Islet precursor cell (in vitro differentiated cells): ENCODE results near the gene DCUN1D3.

Experiments used
- DNase-seq: peaks from one replicate; pipeline ENCODE4 v3.0.0-alpha.2; 2018

Gene DCUN1D3

GRCh38 chr16:20918486-20919239 is 18.5 kb upstream of the DCUN1D3 start:
- DNase-seq: no peak

GRCh38 chr16:20916942-20917341 is 16.8 kb upstream of the DCUN1D3 start:
- DNase-seq: no peak

DNA sequence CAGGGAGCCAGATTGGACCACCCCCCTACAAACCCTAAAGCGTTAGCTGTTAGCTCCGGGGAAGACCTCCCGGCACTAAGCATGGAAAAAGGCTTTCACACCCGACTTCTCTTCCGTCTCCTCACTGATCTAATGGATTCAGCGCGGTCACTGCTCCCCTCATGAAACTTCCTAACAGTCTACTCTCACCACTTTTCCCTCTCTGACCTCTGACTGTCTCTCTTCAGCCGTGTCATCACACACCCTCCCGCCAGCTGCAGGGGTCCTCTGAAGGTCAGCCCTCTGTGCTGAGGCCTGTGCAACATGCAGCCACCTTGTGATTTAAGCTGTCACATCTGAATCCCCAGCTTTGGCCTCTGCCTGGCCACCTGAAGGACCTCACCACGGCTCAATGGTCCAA is 16.1 kb upstream of the DCUN1D3 start:
- DNase-seq: no peak

DNA sequence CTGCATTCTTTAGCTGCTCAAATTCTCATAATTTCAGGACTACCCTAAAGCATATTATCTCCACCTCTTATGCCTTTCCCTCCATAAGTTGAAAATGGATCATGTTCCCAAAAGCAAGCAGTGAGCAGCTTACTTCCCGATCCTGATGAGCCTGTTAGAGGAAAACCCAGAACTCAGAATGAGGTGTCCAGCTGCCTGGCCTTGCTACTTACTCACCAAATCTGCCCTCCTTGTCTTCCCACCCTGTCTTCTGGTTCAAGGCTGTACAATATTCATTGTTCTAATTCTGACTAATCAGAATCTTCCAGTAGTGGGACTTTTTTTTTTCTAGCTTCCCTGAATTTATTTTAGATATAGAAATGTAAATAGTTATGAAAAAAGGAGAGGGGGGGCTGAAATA is 11.2 kb upstream of the DCUN1D3 start:
- no peak for DNase-seq

DNA sequence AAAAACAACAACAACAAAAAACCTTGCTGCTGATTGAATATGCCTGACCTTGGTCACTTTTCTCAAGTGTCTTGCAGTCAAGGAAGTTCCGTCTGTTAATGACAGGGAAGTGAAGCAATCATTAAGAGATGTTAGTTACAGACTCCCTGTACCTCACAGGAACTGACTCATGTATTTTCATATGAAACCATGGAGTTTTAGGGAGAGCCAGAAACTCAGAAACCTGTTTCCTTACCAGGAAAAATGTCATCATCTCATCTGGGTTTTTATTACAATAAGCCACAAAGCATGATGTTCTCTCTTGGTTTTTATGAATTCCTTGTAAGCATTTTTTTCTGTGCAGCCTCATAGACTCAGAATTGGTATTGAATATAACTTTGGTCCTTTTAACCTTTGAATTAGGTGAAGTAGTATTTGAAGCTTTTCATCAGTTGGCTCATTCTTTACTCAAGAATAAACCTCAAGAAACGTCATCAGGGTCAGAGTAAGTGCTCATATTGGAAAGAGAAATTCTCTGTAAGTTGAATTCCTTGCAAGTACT is 10.7 kb upstream of the DCUN1D3 start:
- DNase-seq: no peak

DNA sequence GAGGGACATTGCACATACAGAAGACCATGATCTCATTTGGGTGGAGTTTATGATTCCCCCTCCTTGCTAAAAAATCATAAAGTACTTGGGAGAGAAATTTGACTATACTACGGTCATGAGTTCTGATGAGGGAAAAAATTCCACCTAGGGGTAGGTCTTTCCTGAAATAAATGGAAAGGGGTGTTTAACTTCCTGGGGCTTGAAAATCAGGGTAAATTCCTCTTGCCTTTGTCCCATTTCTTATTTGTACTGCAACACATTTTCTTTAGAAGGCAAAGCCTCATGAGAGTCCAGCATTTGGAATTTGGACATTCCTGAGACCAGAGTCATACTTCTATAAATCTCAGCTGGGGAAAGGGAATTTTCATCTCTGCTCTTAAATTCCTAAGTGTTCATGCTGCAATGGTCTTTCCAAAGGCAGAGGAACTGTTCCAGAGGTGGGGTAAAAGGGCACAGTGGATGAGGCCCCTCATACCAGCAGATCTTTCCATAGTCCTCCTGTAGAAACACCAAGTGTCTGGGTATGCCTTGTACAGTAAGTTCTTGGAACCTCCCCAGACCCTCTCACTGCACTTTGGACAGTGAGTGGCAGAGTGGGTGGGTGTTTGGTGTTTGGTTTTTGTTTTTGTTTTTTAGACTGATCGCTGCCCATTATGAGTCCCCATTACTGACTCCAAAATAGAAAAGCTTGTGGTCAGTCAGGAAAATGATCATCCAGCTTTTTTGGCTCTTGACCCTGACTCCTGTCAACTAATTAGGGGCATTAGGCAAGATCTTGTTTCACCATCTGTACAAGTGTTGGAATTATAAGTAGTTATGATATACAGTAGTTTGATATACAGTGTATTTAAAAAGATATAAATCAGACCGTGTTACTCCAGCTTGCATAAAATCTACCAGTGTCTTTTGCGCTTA is 6.4 kb upstream of the DCUN1D3 start:
- no peak for DNase-seq

DNA sequence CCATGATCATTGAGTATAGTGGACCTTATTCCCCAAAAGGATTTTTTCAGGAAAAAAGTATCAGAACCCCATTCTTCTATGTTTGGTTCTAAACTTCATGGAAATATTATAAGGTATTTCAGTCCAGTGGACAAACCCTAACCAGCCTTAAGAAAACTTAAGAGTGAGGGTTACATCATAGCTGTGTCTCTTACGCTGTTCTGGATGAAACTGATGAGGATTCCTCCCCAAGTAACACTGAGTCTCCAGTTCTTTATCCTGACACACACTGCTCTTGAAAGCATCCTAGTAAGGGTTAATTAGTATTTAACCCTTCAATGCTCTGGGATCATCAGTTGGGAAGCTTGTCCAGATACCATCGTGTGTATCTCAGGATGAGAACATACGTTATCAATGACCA is 5.4 kb upstream of the DCUN1D3 start:
- no peak for DNase-seq

GRCh38 chr16:20904507-20905081 is 4.4 kb upstream of the DCUN1D3 start:
- DNase-seq: no peak

DNA sequence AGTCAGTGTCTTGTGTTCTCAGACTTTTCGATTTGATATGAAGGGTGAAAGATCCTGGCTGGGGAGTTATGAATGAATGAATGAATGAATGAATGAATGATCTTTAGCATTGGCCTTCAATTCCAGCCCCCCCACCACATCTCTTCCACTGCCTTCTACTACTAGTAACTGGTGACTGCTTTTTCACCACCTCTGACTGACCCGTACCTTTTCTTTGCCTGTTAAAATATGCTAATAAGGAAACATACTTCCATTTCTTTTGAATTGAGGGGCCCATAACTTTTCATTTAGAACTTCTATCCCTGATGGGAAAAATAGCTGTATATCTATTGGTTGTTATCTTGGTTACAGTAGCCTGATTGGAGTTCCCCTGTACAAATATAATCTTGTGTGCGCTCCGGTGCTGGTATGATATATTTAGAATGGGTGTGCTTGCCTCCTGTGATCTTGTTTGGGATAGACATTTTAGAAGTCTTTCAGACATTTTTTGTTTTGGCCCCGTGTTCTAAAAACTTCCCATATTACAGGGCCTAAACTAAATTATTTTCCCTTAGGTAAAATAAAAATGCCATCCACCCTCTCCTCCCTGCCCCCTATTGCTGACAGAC is 3.8 kb upstream of the DCUN1D3 start:
- no peak for DNase-seq

DNA sequence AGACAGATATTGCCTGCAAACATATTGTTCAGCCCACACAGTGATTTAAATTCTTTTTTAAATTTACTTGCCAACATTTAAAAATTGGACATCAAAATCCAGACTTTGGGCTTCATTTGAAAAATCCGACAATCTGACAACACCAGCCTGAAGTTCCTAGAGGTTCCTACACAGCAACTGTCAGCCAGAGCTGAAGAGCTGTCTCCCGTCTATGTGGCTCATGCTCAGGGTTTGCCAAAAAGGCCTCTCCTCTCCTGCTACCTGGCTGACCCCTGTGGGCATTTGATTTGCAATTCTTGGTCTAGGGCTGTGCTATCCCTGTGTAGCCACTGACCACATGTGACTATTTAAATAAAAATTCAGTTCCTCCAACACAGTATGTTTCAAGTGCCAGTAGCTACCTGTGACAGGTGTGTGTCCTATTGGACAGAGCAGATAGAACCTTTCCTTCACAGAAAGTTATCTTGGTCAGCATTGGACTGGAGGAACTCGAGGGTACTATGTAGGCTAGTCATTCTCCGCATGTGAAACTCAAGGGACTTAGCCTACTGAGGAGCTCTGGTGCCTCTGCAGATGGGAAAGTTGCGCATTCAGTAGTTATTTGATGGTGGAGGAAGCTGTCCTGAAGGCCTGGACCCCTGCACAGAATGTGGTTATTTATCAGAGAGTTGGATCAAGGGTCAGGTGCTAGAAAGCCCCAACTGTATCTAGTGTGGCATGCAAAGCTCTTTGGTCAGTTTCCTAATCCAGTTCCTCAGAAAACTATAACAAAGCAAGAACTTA is 3.1 kb upstream of the DCUN1D3 start:
- DNase-seq: no peak

DNA sequence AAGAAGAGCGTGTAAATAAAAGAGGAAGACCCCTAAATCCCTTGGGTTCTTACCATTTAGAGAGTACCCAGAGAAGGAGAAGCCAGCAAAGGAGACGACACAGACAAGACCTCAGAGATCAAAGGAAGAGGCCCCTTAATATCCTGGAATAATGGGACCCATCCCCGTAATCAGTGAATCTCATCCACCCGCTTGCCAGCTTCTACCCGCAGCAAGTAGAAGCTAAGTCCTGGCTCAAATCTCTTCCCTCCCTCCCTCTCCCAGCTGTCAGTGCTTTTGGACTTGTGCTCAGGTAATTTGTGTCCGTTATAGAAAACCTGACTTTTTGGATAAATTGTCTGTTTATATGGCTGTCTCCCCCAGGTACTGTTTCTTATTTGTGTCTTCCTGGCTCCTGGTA is 2.3 kb upstream of the DCUN1D3 start:
- DNase-seq: no peak

GRCh38 chr16:20901436-20902112 is 1.4 kb upstream of the DCUN1D3 start:
- peak; percentile 90 for DNase-seq

DNA sequence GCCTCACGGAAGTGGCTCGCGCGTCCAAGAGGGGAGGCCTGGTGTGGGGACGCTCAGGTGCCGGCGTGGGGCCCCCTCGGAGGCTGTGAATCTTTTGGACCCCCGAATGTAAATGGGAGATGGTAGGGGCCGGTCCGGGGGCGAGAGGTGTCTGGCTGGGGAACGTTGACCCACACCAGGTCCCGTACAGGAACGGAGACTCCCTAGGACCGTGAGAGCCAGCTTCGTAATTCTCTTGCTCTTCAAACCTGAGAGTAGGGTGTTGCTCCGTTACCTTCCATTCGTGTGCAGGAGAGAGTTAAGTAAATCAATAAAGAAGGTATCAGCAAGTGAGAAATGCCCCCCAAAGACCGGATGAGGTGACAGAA is 894 bp upstream of the DCUN1D3 start:
- DNase-seq: no peak

GRCh38 chr16:20899477-20900298 is 470 bp downstream of the DCUN1D3 start:
- no peak for DNase-seq

DNA sequence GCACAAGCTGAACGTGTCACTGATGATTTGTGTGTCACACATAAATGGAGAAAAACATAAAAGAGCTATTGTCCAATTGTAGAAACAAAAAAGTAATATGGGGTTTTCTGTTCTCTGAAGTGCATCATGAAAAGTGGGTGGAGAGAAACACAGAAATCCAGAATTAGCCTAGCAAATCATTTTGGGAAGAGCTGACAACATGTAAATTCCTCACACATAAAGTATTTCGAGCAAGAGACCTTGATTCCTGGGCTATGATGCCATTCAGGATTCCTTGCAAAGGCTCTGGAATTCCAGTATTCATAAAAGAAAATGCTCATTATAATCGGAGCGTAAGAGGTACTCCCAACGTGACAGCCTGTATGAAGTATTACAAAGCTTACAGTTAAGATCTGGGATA is 1.1 kb downstream of the DCUN1D3 start:
- DNase-seq: no peak

DNA sequence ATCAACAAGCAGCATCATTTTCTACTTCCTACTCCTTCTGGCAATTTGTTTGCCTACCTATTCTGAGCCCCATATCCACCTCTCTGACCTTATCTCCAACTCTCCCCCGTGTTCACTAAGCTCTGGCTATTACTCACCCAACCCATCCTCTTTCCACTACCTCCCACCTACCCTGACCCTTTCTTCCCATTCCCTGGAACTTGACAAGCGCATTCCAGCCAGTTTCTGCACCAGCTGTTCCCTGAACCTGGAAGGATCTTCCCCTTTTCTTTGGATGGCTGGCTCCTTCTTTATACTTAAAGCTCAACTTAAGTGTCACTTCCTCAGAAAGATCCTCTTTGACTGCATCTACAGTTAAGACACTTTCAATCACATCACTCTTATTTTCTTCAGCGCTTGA is 2.2 kb downstream of the DCUN1D3 start:
- peak; percentile 65 for DNase-seq

GRCh38 chr16:20897253-20897897 is 2.8 kb downstream of the DCUN1D3 start:
- DNase-seq: no peak

- no peak for DNase-seq
Measured at GRCh38 chr16:20894388-20894787, 5.8 kb downstream of the DCUN1D3 start.

DNA sequence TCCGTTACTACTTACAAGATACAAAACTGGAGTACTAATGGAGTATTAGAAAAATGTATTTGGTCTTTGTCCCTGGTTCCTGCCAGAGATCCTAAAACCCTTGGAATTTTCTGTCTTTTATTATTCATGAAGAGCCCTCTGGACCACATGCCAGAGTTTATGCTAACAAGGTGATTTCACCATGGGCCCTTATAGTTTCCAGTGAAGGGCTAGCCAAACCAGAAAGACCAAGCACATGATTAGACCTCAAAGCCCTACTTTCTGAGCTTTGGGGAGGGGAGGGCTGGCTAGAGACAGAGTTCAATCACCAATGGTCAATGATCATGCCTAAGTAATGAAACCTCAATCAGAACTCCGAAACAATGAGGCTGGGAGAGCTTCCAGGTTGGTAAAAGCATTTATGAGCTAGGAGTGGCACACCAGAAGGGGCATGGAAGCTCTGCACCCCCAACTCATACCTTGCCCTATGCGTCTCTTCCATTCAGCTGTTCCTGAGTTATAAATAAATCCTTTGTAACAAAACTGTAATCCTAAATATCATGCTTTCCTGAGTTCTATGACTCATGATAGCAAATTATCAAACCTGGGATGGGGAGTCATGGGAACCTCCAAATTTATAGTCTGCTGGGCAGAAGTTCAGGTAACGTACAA is 10.4 kb downstream of the DCUN1D3 start:
- no peak for DNase-seq

- DNase-seq: no peak
Measured at GRCh38 chr16:20887207-20887606, 13.0 kb downstream of the DCUN1D3 start.
